Chondrocyte (in vitro differentiated cells): ENCODE measurements around the gene FST. TPM values are rescaled to one million over a fixed set of nuclear protein-coding genes. Genes with fewer than 3 reads are reported as not detected.

ENCODE experiments used
- DNase-seq: peaks from one replicate; pipeline ENCODE4 v3.0.0; 2021; ENCODE audit warnings: mixed read lengths, low spot score
- H3K27ac Mint-ChIP-seq: one replicate; pipeline ENCODE4 v1.8.0; 2021; ENCODE audit warnings: mild to moderate bottlenecking, moderate library complexity, mixed read lengths; ENCODE audit not compliant: unreplicated experiment
- H3K27me3 Mint-ChIP-seq: 2 replicates; pipeline ENCODE4 v1.8.0; 2021; ENCODE audit warnings: low read depth, mixed read lengths
- H3K36me3 Mint-ChIP-seq: 2 replicates; pipeline ENCODE4 v1.8.0; 2021; ENCODE audit warnings: low read depth, mixed read lengths
- H3K4me1 Mint-ChIP-seq: 2 replicates; pipeline ENCODE4 v1.8.0; 2021; ENCODE audit warnings: low read depth, mild to moderate bottlenecking, mixed read lengths
- H3K4me3 Mint-ChIP-seq: one replicate; pipeline ENCODE4 v1.8.0; 2021; ENCODE audit warnings: mild to moderate bottlenecking, moderate library complexity, mixed read lengths; ENCODE audit not compliant: unreplicated experiment
- H3K9me3 Mint-ChIP-seq: 2 replicates; pipeline ENCODE4 v1.8.0; 2021; ENCODE audit warnings: low read depth, mixed read lengths
- total RNA-seq: library from RNA; stranded (reverse); gene quantifications from 3 replicates; pipeline ENCODE4 v1.2.1, GENCODE V29; 2021
- TF ChIP-seq, protein P1 (sequence below): fragments of 200-600 bp; sonication (generic); IDR thresholded peaks from 2 replicates; pipeline ENCODE4 v1.5.0; 2021; ENCODE audit warnings: antibody characterized with exemption, mild to moderate bottlenecking, moderate library complexity

FST gene
- total RNA-seq, 1 donor from 2014 or later, result 4.8 TPM

- Mint-ChIP-seq H3K27me3 (no peaks in the 10 kb centered on the region), H3K36me3 (no peaks in the 10 kb centered on the region), H3K4me1 (peaks cover 14% of the 10 kb centered on the region), H3K4me3 (no peak overlapping the region), H3K27ac (no peak overlapping the region), H3K9me3 (peaks cover 4% of the 10 kb centered on the region)
- TF ChIP-seq, protein P1, sequence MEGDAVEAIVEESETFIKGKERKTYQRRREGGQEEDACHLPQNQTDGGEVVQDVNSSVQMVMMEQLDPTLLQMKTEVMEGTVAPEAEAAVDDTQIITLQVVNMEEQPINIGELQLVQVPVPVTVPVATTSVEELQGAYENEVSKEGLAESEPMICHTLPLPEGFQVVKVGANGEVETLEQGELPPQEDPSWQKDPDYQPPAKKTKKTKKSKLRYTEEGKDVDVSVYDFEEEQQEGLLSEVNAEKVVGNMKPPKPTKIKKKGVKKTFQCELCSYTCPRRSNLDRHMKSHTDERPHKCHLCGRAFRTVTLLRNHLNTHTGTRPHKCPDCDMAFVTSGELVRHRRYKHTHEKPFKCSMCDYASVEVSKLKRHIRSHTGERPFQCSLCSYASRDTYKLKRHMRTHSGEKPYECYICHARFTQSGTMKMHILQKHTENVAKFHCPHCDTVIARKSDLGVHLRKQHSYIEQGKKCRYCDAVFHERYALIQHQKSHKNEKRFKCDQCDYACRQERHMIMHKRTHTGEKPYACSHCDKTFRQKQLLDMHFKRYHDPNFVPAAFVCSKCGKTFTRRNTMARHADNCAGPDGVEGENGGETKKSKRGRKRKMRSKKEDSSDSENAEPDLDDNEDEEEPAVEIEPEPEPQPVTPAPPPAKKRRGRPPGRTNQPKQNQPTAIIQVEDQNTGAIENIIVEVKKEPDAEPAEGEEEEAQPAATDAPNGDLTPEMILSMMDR, result no peak
- no peak for DNase-seq
These were observed 7.0 kb downstream of the FST start for GRCh38 chr5:53487436-53487835.

- H3K4me3 Mint-ChIP-seq, result no peak overlapping the region
- no peak for DNase-seq
- TF ChIP-seq, protein P1, result no peak
- no peak overlapping the region for H3K27ac Mint-ChIP-seq
- H3K36me3 Mint-ChIP-seq, result no peaks in the 10 kb centered on the region
- no peaks in the 10 kb centered on the region for H3K27me3 Mint-ChIP-seq
- peaks cover 7% of the 10 kb centered on the region for H3K4me1 Mint-ChIP-seq
- H3K9me3 Mint-ChIP-seq, result peaks cover 4% of the 10 kb centered on the region
These were observed 7.8 kb downstream of the FST start for GRCh38 chr5:53488195-53488722.

DNA sequence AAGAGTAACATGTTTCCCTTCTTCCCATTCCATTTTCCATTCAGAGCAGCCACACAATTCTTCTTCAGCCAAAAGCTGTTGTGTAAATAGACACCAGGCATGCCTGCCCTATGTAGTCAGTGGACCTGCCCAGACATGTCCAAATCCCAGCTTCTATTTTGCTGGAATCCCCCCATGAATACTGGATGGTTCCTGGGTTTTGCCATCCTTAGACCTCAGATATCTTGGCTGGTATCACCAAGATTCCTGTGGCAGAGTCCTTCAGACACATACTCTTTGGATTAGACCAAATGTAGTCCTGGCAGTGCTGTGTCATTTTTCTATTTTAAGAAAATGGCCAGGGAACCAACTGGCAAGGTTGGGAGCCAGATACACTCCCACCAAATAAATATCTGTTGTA, 10.3 kb downstream of the FST start:
- DNase-seq, result no peak
- peaks cover 7% of the 10 kb centered on the region for H3K4me1 Mint-ChIP-seq
- H3K36me3 Mint-ChIP-seq, result peaks cover 4% of the 10 kb centered on the region
- H3K4me3 Mint-ChIP-seq, result no peak overlapping the region
- no peak overlapping the region for H3K27ac Mint-ChIP-seq
- TF ChIP-seq, protein P1, result no peak
- peaks cover 7% of the 10 kb centered on the region for H3K9me3 Mint-ChIP-seq
- peaks cover 3% of the 10 kb centered on the region for H3K27me3 Mint-ChIP-seq

GRCh38 chr5:53501054-53501453, 20.6 kb downstream of the FST start:
- DNase-seq, result no peak
- H3K4me1 Mint-ChIP-seq, result no peaks in the 10 kb centered on the region
- H3K27me3 Mint-ChIP-seq, result peaks cover 38% of the 10 kb centered on the region
- TF ChIP-seq, protein P1, result no peak
- peaks cover 6% of the 10 kb centered on the region for H3K36me3 Mint-ChIP-seq
- H3K27ac Mint-ChIP-seq, result no peak overlapping the region
- H3K4me3 Mint-ChIP-seq, result no peak overlapping the region
- peaks cover 5% of the 10 kb centered on the region for H3K9me3 Mint-ChIP-seq

GRCh38 chr5:53503562-53504218, 23.3 kb downstream of the FST start:
- TF ChIP-seq, protein P1, result no peak
- Mint-ChIP-seq H3K27me3 (peaks cover 24% of the 10 kb centered on the region), H3K9me3 (peaks cover under 1% of the 10 kb centered on the region), H3K4me3 (no peak overlapping the region), H3K36me3 (peaks cover 3% of the 10 kb centered on the region), H3K4me1 (no peaks in the 10 kb centered on the region), H3K27ac (no peak overlapping the region)
- no peak for DNase-seq
